GM21526 (cell line): ENCODE results near the gene ULBP2.
"Not testable (repeated sequence)": the region's sequence is repeated elsewhere in the genome, so short reads cannot be mapped to it uniquely, and the experiment has no call there.

ENCODE experiments used
- ATAC-seq: cut with Tn5 transposase; IDR thresholded peaks from one replicate; pipeline ENCODE4 v1.9.1; 2021; ENCODE audit warnings: moderate library complexity; ENCODE audit not compliant: unreplicated experiment, low FRiP score

Gene ULBP2

DNA sequence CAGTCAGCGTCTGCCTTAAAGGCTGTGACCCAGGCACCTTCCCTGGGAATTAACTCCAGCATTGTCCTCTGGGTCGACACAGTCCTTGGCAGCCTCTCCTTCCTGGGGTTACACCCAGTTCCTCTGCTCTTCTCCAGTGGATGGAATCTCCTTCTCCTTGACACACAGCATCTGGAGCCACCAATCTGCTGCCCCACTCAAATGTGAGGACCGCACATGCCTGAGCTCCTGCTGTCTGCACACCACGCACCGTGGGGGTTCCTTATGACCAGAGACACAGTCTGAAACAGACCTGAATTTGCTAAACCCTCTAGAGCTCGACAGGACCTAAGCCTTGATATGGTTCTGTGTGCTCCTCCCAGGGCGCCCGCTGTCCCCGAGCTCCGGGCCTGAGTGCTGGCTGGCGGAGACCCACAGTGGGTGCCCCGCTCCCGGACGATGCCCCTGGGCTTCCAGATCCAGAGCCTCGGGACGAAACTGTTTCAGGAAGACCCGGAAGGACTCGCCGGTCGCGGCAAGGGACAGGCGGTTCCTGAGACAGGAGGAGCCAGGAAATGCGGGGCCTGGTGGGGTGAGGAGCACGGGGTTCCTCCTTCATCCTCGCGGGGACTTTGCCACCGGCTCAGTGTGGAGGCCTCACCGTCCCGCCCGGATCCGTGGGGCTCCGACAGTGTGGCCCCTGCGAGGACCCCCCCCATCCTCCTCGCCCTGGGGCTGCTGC, 16.4 kb upstream of the ULBP2 start:
- ATAC-seq, result no peak

DNA sequence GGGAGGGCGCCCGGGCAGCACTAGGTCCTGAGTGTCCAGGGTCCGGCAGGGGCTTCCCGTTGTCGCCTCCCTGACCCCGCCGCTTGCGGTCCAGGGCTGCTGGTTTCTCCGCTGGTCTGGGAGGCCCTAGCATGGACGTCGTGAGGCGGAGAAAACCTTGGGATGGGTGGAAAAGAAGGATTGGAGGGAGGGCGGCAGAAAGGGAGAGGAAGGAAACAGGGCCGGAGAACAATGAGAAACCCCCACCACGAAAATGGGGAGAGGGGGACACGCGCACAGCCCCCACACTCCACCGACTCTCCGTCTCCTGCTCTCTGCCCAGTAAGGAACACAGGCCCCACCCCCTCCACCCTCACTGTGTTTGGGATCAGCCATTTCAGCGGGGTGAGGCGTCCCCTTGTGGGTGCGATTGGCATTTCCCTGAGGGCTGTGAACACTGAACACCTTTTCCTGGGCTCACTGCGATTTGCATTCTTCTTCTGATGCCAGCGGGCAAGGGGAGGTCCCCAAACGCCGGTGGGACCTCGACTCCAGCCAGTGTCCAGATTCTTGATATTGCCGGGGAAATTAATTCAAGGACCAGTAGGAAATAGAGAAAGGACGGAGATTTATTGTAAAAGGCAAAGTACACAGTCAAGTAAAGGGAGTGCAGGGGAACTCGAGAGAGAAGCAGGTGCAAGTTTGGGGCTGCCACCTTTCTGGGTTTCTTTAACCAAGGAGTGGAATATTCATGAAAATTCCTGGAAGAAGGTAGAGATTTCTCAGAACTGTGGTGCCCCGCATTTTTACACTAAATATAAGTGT, 15.6 kb upstream of the ULBP2 start:
- no peak for ATAC-seq

DNA sequence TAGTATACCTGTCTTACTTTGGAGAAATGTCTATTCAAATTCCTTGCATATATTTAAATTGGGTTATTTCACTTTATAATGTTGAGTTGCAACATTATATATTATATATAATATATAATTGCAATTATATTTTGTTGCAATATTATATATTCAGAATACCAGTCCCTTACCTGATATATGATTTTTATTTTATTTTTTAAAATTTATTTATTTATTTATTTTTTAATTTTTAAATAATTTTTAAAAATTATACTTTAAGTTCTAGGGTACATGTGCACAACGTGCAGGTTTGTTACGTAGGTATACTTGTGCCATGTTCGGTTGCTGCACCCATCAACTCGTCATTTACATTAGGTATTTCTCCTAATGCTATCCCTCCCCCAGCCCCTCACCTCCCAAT, 14.8 kb upstream of the ULBP2 start:
- not testable (repeated sequence) for ATAC-seq

DNA sequence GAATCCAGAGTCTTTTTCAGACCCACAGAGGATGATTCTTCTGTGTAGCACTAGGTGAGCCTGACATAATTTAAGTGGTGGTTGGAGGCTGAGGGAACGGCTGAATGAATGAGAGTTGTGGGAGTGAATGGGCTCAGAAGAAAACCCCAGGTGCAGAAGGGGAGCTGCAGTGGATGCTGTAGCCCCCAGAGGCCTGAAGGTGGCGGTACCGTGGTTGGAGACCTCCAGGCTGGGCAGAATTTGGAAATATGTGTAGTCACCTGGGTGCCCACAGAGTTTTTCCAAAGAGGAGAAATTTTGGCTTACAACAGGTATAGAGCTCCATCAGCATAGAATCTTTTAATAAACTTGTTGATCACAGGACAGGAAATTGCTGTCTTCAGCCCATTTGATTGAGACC, 12.4 kb upstream of the ULBP2 start:
- no peak for ATAC-seq

DNA sequence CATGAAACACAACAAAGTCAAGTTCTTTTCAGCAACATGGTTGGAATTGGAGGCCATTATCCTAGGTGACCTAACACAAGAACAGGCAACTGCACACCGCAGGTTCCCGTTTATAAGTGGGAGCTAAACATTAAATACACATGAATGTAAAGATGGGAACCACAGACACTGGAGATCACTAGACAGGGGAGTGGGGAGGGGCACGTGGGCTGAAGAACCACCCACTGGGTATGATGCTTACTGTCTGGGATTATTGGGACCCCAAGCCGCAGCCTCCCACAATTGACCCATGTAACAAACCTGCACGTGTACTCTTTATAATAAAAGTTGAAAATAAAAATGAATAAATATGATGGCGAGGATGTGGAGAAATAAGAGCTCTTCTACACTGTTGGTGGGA, 10.3 kb upstream of the ULBP2 start:
- ATAC-seq, result no peak

DNA sequence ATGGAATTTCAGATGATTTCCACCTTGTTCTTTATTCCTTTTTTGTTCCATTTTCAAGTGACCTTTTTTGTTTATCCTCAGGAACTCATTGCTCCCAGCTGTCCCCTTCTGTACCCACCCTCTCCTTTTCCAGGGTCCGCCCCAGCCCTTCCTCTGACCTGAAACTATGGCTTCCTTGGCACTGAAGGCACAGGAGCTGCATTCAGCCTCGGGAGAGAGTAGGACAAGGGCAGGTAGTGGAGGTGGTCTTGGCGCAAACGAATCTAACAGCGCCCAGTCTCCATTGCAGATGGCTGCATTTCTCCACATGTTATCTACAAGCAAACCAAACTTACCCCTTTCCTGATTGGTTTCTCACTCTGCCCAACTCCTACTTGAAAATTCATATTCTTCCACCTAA, 8.8 kb upstream of the ULBP2 start:
- ATAC-seq, result no peak

DNA sequence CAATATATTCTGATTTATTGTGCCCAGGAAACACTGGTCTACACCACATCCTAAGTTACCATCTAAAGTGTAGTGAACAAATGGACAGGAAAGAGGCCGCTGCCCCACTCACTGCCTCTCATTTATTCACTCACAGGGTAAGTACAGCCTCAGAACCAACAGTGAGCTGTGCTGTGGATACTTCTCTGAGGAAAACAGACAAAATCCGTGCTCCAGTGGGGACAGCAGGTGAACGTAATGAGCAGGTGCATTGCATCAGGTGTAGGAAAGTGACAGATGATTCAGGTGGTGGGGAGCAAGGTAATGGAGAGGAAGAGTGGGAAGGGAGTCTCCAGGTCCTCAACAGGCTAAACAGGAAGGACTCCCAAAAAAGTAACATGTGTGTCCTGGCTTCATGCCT, 8.4 kb upstream of the ULBP2 start:
- ATAC-seq, result no peak

DNA sequence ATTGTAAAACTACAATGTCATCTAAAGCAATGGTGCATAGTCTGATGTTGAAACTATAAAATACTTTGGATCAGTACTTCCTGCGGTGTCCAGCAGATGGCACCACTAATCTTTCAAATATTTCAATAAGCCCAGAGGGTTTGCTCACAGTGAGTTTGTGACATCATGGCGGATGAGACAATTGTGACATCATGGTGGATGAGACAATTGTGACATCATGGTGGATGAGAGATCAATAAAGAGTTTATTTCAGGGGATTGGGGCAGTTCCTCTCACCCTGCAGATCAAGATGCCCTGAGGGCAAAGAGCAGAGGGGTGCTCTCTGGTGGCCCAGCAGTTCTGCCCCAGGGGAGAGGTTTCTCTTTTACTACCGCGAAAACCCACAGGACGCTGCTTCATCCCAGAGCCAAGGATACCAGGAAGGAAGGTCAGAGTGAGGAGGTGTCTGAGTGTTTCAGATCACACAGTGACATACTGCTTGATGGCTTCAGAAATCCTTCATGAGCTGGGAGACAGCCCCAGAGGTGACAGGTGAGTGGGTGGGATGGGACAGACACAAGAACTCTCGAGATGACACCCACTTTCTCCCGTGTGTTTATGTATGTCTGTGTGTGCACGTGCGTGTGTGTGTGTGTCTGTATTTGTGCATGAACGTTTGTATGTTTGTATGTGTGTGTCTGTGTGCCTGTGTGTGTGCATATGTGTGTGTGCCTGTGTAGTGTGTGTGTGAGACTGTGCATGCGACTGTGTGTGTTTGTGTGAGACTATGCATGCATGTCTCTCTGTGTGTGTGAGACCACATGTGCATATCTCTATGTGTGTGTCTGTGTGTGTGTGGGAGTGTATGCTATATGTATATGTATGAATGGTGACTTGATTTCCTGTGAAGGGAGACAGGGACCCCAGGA, 7.3 kb upstream of the ULBP2 start:
- ATAC-seq, result no peak

DNA sequence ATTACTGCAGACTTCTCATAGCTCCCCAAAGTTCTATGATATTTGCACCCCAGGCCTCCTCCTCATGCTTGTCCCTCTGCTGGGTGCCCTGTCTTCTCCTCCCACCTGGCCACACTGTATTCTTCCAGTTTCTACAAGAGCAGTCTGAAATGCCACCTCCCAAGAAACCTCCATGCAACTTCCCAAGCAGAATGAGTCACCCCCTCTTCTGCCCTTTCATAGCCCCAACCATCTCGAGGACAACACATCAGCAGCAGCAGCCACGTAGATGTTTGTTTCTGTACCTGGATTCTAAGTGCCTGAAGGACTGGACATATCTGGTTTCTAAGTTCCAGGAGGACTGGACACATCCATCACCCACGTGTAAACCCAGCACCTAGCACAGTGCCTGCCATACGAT, 6.6 kb upstream of the ULBP2 start:
- no peak for ATAC-seq

DNA sequence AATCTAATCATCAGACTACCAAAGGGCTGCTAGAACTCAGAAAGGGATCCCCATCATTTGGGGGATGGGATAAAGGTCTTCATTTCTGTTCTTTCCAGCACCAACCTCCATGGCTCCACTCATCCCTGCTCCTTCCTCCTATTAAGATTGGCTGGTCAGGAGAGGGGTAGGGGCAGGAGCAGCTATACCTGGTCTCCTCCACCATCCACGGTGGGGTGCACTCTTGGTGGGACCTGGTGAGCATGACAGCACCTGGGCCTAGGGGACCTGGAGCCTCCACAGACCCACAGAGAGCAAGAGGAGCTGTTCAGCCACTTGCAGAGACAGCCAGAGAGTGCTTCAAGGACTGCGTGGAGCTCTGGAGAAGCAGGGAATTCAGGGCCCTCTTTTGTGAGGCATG, 6.1 kb upstream of the ULBP2 start:
- no peak for ATAC-seq

DNA sequence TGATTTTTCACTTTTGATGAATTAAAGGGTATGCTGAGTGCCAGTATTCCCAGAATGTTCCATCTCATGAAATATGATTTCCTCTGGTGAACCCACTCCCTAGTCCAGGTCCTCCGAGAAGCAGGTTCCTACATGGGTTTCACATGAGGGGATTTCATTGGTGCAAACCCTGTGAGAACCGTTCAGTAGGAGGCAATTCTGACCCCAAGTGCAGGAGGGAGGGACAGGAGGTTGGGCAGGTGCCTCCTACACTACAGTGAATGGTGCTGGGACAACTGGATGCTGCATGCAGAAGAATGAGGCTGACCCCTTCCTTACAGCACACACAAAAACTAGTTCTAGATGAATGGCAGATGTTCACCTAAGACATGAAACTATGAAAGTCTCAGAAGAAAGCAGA, 5.1 kb upstream of the ULBP2 start:
- no peak for ATAC-seq

DNA sequence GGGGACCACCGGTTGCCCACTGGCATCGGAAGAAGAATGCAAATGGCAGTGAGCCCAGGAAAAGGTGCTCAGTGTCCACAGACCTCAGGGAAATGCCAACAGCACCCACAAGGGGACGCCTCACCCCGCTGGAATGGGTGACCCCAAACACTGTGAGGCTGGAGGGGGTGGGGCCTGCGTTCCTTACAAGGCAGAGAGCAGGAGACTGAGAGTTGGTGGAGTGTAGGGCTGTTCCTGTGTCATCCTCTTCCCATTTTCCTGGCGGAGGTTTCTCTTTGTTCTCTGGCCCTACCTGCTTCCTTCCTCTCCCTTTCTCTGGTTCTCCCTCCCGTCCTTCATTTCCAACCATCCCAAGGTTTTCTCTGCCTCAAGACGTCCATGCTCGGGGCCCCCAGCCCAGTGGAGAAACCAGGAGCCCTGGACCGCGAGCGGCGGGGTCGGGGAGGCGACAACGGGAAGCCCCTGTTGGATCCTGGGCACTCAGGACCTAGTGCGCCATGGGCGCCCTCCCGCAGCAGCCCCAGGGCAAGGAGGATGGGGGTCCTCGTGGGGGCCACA, 3.7 kb upstream of the ULBP2 start:
- ATAC-seq, result not testable (repeated sequence)

DNA sequence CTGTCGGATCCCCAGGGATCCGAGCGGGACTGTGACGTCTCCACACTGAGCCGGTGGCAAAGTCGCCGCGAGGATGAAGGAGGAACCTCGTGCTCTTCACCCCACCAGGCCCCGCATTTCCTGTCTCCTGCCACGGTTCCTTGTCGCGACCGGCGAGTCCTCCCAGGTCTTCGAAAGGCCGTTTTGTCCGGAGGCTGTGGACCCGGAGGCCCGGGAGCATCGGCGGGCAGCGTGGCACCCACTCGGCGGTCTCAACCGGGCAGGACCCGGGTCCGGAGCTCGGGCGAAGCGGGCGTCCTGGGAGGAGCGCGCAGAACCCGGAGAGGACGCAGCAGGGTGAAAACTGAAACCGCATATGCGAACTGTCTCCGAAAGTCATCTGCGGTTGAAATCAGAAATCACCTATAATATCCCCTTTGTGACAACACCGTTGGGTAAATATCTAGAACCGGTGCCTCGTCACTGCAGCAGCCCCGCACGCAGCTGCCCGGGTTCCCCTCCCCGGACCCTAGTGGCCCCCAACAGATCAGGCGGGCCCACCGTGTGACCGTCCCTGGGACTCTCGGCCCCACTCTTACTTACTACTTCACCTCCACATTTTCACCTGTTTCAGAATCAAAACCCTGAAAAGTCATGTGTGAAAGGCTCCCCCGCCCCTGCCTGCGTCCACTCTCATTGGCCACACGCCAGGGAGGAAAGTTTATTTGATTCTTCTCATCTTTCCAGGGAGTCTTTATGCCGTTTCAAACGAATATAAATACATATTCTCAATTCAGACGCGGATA, 3.1 kb upstream of the ULBP2 start:
- ATAC-seq, result peak; percentile 66

DNA sequence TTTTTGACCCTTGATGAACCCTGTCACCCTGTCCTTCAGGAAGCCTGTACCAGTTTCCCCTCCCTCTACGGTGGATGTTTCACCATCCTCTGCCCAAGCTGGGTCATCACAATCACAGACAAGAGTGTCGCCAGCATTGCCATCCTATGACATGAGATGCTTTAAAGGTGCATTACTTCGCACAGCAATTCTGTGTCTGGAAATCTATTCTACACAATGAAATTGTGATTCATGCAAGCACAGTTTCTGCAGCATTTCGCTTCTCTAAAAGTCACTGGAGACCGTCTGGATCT, 2.5 kb upstream of the ULBP2 start:
- no peak for ATAC-seq

DNA sequence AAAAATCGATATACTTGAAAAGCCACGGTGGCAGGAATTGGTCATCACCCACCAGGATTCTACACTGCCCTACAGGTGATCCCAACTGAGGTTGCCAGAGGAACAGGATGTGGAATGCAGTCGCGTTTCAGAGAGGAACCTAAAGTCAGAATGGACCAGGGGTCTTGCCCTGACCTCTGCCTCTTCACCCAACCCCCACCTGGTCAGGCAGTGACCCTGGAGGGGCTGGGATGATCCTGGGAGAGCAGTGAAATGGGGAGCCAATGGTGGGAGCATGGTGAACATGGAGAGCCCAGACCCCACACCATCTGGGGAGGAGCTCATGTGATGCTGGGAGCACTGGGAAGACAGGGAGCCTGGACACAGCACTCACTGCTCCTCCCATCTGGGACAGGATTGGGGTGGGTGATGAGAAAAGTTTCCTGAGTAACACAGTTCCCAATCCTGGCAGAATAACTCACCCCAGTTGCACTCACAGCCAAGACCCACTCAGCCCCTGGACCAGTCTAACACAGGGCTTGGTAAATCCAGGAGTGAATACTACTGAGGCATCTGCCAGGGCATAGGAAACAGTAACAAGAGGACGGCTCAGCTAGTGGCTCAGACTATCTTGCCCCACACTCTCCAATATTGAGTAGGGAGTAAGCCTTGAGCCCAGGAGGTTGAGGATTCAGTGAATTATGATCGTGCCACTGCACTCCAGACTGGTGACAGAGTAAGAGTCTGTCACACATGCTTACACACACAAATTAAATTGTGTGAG, 1.7 kb upstream of the ULBP2 start:
- no peak for ATAC-seq

DNA sequence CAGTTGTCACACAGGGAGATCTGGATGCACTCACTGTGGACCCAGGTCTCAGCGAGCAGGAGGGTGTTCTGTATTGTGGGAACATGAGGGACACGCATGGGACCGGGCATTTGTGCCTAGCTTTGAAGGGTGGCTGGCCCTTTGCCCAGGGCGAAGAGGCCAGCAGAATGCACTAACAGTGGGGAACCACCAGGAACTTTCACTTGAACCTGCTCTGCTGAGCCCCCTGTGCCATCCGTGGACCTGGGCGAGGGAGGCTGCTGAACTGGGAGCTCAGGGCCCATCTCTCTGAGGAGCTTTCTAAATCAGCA, 1.2 kb upstream of the ULBP2 start:
- ATAC-seq, result no peak

DNA sequence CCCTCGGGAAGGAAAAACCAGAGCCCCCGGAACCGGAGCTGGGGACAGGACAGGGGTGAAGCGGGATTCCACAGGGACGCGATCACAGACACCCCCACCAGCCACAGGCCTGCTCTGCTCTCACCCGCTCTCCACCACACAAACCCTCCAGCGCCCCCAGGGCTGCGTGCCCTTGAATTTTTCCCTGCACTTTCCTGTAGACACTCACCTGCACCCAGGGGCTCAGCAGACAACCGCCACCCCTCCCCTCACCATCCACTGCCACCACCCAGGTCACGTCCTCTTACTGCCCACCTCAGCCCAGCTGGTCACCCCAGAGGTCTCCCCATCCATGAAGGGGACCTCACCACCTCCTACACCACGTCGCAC, 631 bp downstream of the ULBP2 start:
- ATAC-seq, result no peak

DNA sequence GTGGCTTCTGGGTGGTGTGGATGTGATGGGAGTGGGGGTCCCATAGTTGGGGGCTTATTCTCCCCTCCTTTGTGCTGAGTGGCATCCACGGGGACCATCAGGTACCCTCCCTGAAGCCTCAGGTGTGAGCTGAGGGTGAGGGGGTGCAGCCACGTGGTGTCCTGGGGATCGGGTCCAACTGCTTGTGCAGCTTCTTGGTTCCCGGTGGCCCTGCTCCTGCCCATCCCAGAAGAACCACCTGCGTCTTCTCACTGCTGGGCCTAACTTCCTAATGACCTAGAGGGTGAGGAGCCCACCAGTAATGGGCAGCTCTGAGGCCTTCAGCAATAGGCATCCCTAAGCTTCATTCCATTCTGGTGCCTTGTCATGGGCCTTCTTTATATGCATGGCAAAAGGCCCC, 1.5 kb downstream of the ULBP2 start:
- not testable (repeated sequence) for ATAC-seq

DNA sequence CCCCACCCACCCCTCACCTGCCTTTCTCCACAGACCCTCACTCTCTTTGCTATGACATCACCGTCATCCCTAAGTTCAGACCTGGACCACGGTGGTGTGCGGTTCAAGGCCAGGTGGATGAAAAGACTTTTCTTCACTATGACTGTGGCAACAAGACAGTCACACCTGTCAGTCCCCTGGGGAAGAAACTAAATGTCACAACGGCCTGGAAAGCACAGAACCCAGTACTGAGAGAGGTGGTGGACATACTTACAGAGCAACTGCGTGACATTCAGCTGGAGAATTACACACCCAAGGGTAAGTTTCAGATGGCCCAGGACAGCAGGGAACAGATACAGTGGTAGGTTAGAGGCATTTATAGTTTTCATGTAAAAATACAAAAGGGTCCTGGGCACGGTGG, 3.5 kb downstream of the ULBP2 start:
- not testable (repeated sequence) for ATAC-seq

DNA sequence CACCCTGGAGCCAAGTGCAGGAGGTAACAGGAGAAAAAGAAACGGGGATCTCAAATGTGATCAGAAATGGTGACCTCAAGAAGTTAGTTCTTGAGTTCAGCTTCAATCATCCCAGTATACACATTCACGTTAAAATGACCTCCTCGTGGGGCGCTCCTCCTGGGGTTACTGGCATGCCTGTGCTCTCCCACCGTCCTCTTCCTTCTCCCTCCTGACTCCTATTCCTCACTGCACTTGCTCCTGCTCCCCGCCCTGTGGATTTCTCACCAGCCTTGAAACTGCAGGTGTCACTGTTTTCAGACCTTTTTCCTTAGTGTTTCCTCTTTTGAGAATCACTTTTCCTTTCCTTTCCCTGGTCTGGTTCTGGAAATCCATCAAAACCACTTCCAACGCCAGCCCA, 4.8 kb downstream of the ULBP2 start:
- not testable (repeated sequence) for ATAC-seq
